Neural cell (in vitro differentiated cells): ENCODE measurements around the gene RYR2. TPM values are rescaled to one million over a fixed set of nuclear protein-coding genes. Genes with fewer than 3 reads are reported as not detected.

Source experiments
- H2AFZ ChIP-seq: fragments of 200-600, 300-800 bp; sonication (generic), shearing (Covaris generic); 2 replicates; pipeline ENCODE4 v1.6.0; 2014; ENCODE audit warnings: low read depth, mild to moderate bottlenecking, antibody characterized with exemption, low read length, moderate library complexity
- H3F3A ChIP-seq: fragments of 200-600 bp; shearing (Covaris generic); 2 replicates; pipeline ENCODE4 v1.6.1; 2016; ENCODE audit warnings: mild to moderate bottlenecking, moderate library complexity, mixed read lengths, antibody characterized with exemption, low read length; ENCODE audit not compliant: insufficient read depth, poor library complexity, severe bottlenecking
- H3K27ac ChIP-seq: fragments of 200-600, 300-800 bp; sonication (generic), shearing (Covaris generic); 2 replicates; pipeline ENCODE4 v1.5.1; 2014; ENCODE audit warnings: mild to moderate bottlenecking, low read length, moderate library complexity
- H3K27me3 ChIP-seq: fragments of 300-800, 200-600 bp; sonication (generic), shearing (Covaris generic); 2 replicates; pipeline ENCODE4 v1.6.0; 2014; ENCODE audit warnings: mild to moderate bottlenecking, low read depth, low read length, moderate library complexity; ENCODE audit not compliant: insufficient read depth
- H3K36me3 ChIP-seq: fragments of 300-800, 200-600 bp; sonication (generic), shearing (Covaris generic); 2 replicates; pipeline ENCODE4 v1.5.1; 2014; ENCODE audit warnings: mild to moderate bottlenecking, antibody characterized with exemption, low read length, moderate library complexity; ENCODE audit not compliant: insufficient read depth
- H3K4me2 ChIP-seq: fragments of 300-800, 200-600 bp; sonication (generic), shearing (Covaris generic); 2 replicates; pipeline ENCODE4 v1.6.0; 2014; ENCODE audit warnings: mild to moderate bottlenecking, low read length
- H3K4me3 ChIP-seq: fragments of 300-800, 200-600 bp; sonication (generic), shearing (Covaris generic); 2 replicates; pipeline ENCODE4 v1.5.1; 2014; ENCODE audit warnings: mild to moderate bottlenecking, low read length, moderate library complexity
- H3K79me2 ChIP-seq: fragments of 200-600 bp; shearing (Covaris generic); replicated peaks from 2 replicates; pipeline ENCODE4 v1.6.0; 2014; ENCODE audit warnings: mild to moderate bottlenecking, low read length, moderate library complexity; ENCODE audit not compliant: insufficient read depth
- H3K9ac ChIP-seq: fragments of 300-800, 200-600 bp; sonication (generic), shearing (Covaris generic); 2 replicates; pipeline ENCODE4 v1.6.1; 2016; ENCODE audit warnings: mild to moderate bottlenecking, low read length, mixed read lengths
- H3K9me2 ChIP-seq: fragments of 200-600 bp; shearing (Covaris generic); 2 replicates; pipeline ENCODE4 v1.6.1; 2016; ENCODE audit warnings: mild to moderate bottlenecking, low read length, mixed read lengths; ENCODE audit not compliant: insufficient read depth
- H3K9me3 ChIP-seq: fragments of 200-600, 300-800 bp; sonication (generic), shearing (Covaris generic); 2 replicates; pipeline ENCODE4 v1.6.1; 2016; ENCODE audit warnings: mild to moderate bottlenecking, mixed run types, low read length, moderate library complexity, mixed read lengths
- H4K20me1 ChIP-seq: fragments of 200-600 bp; shearing (Covaris generic); 2 replicates; pipeline ENCODE4 v1.6.1; 2016; ENCODE audit warnings: mild to moderate bottlenecking, mixed run types; ENCODE audit not compliant: insufficient read depth
- CTCF ChIP-seq: fragments of 450-650 bp; IDR thresholded peaks from 2 replicates; pipeline ENCODE4 v1.5.1; 2014; ENCODE audit warnings: antibody characterized with exemption, mild to moderate bottlenecking, moderate library complexity; ENCODE audit not compliant: poor library complexity, severe bottlenecking
- MXI1 ChIP-seq: fragments of 450-650 bp; conservative IDR thresholded peaks from 2 replicates; pipeline ENCODE4 v1.6.1; 2014; ENCODE audit warnings: antibody characterized with exemption, mild to moderate bottlenecking; ENCODE audit not compliant: poor library complexity, severe bottlenecking
- POLR2AphosphoS5 ChIP-seq: IDR thresholded peaks from 2 replicates; pipeline ENCODE4 v1.6.1; 2012
- RAD21 ChIP-seq: fragments of 450-650 bp; conservative IDR thresholded peaks from 2 replicates; pipeline ENCODE4 v1.6.1; 2014; ENCODE audit warnings: antibody characterized with exemption, mild to moderate bottlenecking, moderate library complexity
- REST ChIP-seq: IDR thresholded peaks from 2 replicates; pipeline ENCODE4 v1.6.1; 2012; ENCODE audit warnings: borderline replicate concordance
- SMC3 ChIP-seq: fragments of 450-650 bp; conservative IDR thresholded peaks from 2 replicates; pipeline ENCODE4 v1.6.1; 2014; ENCODE audit warnings: antibody characterized with exemption, mild to moderate bottlenecking, moderate library complexity; ENCODE audit not compliant: poor library complexity
- TAF1 ChIP-seq: IDR thresholded peaks from 2 replicates; pipeline ENCODE4 v1.6.1; 2012; ENCODE audit warnings: low read depth
- polyA plus RNA-seq: library from polyadenylated mRNA; depleted of rRNA; stranded (reverse); fragments of >200 nt; gene quantifications from 2 replicates; pipeline ENCODE4 v1.2.3, GENCODE V29; 2014

Gene RYR2
- polyA plus RNA-seq, 1 donor from 2014 or later = 3.8 TPM

- H3K4me2 ChIP-seq = no peak overlapping the region
- H4K20me1 ChIP-seq = no peaks in the 10 kb centered on the region
- no peak overlapping the region for H3K27ac ChIP-seq
- no peaks in the 10 kb centered on the region for H3K9me2 ChIP-seq
- no peak overlapping the region for H2AFZ ChIP-seq
- H3K36me3 ChIP-seq = no peaks in the 10 kb centered on the region
- TF ChIP-seq REST (no peak), CTCF (no peak), RAD21 (no peak)
- H3K4me3 ChIP-seq = no peak overlapping the region
- no peaks in the 10 kb centered on the region for H3K27me3 ChIP-seq
- no peaks in the 10 kb centered on the region for H3F3A ChIP-seq
- no peaks in the 10 kb centered on the region for H3K9me3 ChIP-seq
- H3K9ac ChIP-seq = no peak overlapping the region
- H3K79me2 ChIP-seq = no peaks in the 10 kb centered on the region
Observed at GRCh38 chr1:237098541-237098940, 56.6 kb downstream of the RYR2 start.

GRCh38 chr1:237103021-237103420 is 61.0 kb downstream of the RYR2 start:
- H3K36me3 ChIP-seq = no peaks in the 10 kb centered on the region
- no peaks in the 10 kb centered on the region for H4K20me1 ChIP-seq
- no peak overlapping the region for H3K27ac ChIP-seq
- H2AFZ ChIP-seq = no peak overlapping the region
- TF ChIP-seq CTCF (no peak), SMC3 (no peak), TAF1 (no peak), REST (no peak), MXI1 (no peak), POLR2AphosphoS5 (no peak)
- H3K27me3 ChIP-seq = no peaks in the 10 kb centered on the region
- H3F3A ChIP-seq = no peaks in the 10 kb centered on the region
- no peaks in the 10 kb centered on the region for H3K9me3 ChIP-seq
- no peaks in the 10 kb centered on the region for H3K79me2 ChIP-seq
- no peak overlapping the region for H3K4me2 ChIP-seq
- H3K4me3 ChIP-seq = no peak overlapping the region
- H3K9me2 ChIP-seq = no peaks in the 10 kb centered on the region
- no peak overlapping the region for H3K9ac ChIP-seq
